Mesodermal cell (in vitro differentiated cells): ENCODE results near the gene THAP4.

Source experiments
- H3K27ac ChIP-seq: 2 replicates; pipeline ENCODE4 v1.7.0; 2013; ENCODE audit warnings: mild to moderate bottlenecking, low read depth, low read length, moderate library complexity; ENCODE audit not compliant: severe bottlenecking
- H3K36me3 ChIP-seq: 2 replicates; pipeline ENCODE4 v1.7.1; 2013; ENCODE audit warnings: mild to moderate bottlenecking, low read length, moderate library complexity; ENCODE audit not compliant: control insufficient read depth, insufficient read depth
- H3K4me1 ChIP-seq: one replicate; pipeline ENCODE4 v1.7.1; 2013; ENCODE audit warnings: mild to moderate bottlenecking, low read length; ENCODE audit not compliant: insufficient read depth, control insufficient read depth, poor library complexity, severe bottlenecking
- H3K4me3 ChIP-seq: 2 replicates; pipeline ENCODE4 v1.7.0; 2013; ENCODE audit warnings: low read length, control low read depth, mild to moderate bottlenecking; ENCODE audit not compliant: insufficient read depth, poor library complexity, severe bottlenecking; ENCODE audit errors: extremely low read depth
- H3K9me3 ChIP-seq: 2 replicates; pipeline ENCODE4 v1.7.1; 2013; ENCODE audit warnings: mild to moderate bottlenecking, low read length, moderate library complexity; ENCODE audit not compliant: control insufficient read depth
- WGBS, 2 experiments: methylation state at CpG; one replicate each; pipeline ENCODE4 v1.1.5; 2013; ENCODE audit warnings: missing lambda C conversion rate in 2 of 2; ENCODE audit not compliant: insufficient coverage in 2 of 2; 5-methylcytosine and 5-hydroxymethylcytosine counted together

THAP4 gene

GRCh38 chr2:241618829-241619228 lies 18.1 kb downstream of the THAP4 start:
- peaks cover 7% of the 10 kb centered on the region for H3K9me3 ChIP-seq
- H3K4me3 ChIP-seq, result no peak overlapping the region
- H3K4me1 ChIP-seq, result peaks cover 6% of the 10 kb centered on the region
- WGBS, 2 experiments, result 91% methylated on average over 6 to 9 of the region's 11 CpGs
- H3K36me3 ChIP-seq, result peaks cover 48% of the 10 kb centered on the region
- no peak overlapping the region for H3K27ac ChIP-seq

- H3K4me3 ChIP-seq, result no peak overlapping the region
Observed at GRCh38 chr2:241618296-241618805, 18.6 kb downstream of the THAP4 start.

GRCh38 chr2:241617431-241618154 lies 19.4 kb downstream of the THAP4 start:
- H3K4me1 ChIP-seq, result peaks cover 6% of the 10 kb centered on the region
- peaks cover 48% of the 10 kb centered on the region for H3K36me3 ChIP-seq
- peak overlapping the region; percentile 45 for H3K27ac ChIP-seq
- H3K9me3 ChIP-seq, result peaks cover 7% of the 10 kb centered on the region
- H3K4me3 ChIP-seq, result no peak overlapping the region
- 78 to 86% methylated on average over 8 to 12 of the region's 15 CpGs for WGBS, 2 experiments

More at GRCh38 chr2:241618296-241618805, 18.6 kb downstream of the THAP4 start:
- 86 to 100% methylated on average over 1 to 2 of the region's 5 CpGs for WGBS, 2 experiments
- peaks cover 6% of the 10 kb centered on the region for H3K4me1 ChIP-seq
- no peak overlapping the region for H3K27ac ChIP-seq
- peaks cover 50% of the 10 kb centered on the region for H3K36me3 ChIP-seq
- H3K9me3 ChIP-seq, result peaks cover 7% of the 10 kb centered on the region

- Histone ChIP-seq H3K27ac (no peak overlapping the region), H3K36me3 (peaks cover 36% of the 10 kb centered on the region), H3K4me1 (peaks cover 6% of the 10 kb centered on the region), H3K9me3 (peaks cover 2% of the 10 kb centered on the region), H3K4me3 (no peak overlapping the region)
- WGBS, 2 experiments, result 96 to 99% methylated on average over 19 to 23 of the region's 30 CpGs
Observed at GRCh38 chr2:241616168-241617125, 20.5 kb downstream of the THAP4 start.

- WGBS, 2 experiments, result 90 to 91% methylated on average over 14 to 16 of the region's 16 CpGs
- Histone ChIP-seq H3K9me3 (no peaks in the 10 kb centered on the region), H3K36me3 (peaks cover 33% of the 10 kb centered on the region), H3K27ac (no peak overlapping the region), H3K4me1 (peaks cover 6% of the 10 kb centered on the region), H3K4me3 (no peak overlapping the region)
Observed at GRCh38 chr2:241615522-241616052, 21.4 kb downstream of the THAP4 start.

GRCh38 chr2:241615041-241615440 lies 21.9 kb downstream of the THAP4 start:
- no peak overlapping the region for H3K4me3 ChIP-seq
- H3K4me1 ChIP-seq, result peaks cover 6% of the 10 kb centered on the region
- H3K36me3 ChIP-seq, result peaks cover 33% of the 10 kb centered on the region
- WGBS, 2 experiments, result 88 to 93% methylated on average over 7 to 9 of the region's 11 CpGs
- H3K9me3 ChIP-seq, result no peaks in the 10 kb centered on the region
- no peak overlapping the region for H3K27ac ChIP-seq

GRCh38 chr2:241613017-241613780 lies 23.8 kb downstream of the THAP4 start:
- no peak overlapping the region for H3K4me3 ChIP-seq
- peaks cover 10% of the 10 kb centered on the region for H3K4me1 ChIP-seq
- 92 to 99% methylated on average over 7 to 10 of the region's 15 CpGs for WGBS, 2 experiments
- no peaks in the 10 kb centered on the region for H3K9me3 ChIP-seq
- peaks cover 28% of the 10 kb centered on the region for H3K36me3 ChIP-seq
- H3K27ac ChIP-seq, result no peak overlapping the region

GRCh38 chr2:241612156-241613016 lies 24.6 kb downstream of the THAP4 start:
- WGBS, 2 experiments, result 92 to 94% methylated on average over 13 to 17 of the region's 20 CpGs
- Histone ChIP-seq H3K36me3 (peaks cover 29% of the 10 kb centered on the region), H3K9me3 (no peaks in the 10 kb centered on the region), H3K4me1 (peaks cover 4% of the 10 kb centered on the region), H3K4me3 (no peak overlapping the region), H3K27ac (no peak overlapping the region)

- no peak overlapping the region for H3K4me3 ChIP-seq
- peaks cover 34% of the 10 kb centered on the region for H3K36me3 ChIP-seq
- H3K4me1 ChIP-seq, result peaks cover 4% of the 10 kb centered on the region
- 92 to 94% methylated on average over 5 to 11 of the region's 13 CpGs for WGBS, 2 experiments
- H3K27ac ChIP-seq, result peak overlapping the region; percentile 55
- H3K9me3 ChIP-seq, result no peaks in the 10 kb centered on the region
Observed at GRCh38 chr2:241611062-241611461, 25.9 kb downstream of the THAP4 start.
